Astrocyte of the spinal cord (primary cell): ENCODE measurements around the gene FAM81B.

Experiments used
- DNase-seq: peaks from one replicate; pipeline ENCODE4 v3.0.0; 2011; ENCODE audit warnings: low read depth, low spot score
- H3K4me3 ChIP-seq: 2 replicates; pipeline ENCODE4 v1.5.1; 2011; ENCODE audit warnings: low read depth, mild to moderate bottlenecking, low read length, moderate library complexity
- CTCF ChIP-seq: IDR thresholded peaks from 2 replicates; pipeline ENCODE4 v1.5.1; 2012; ENCODE audit warnings: low read depth, mild to moderate bottlenecking, low read length, inconsistent platforms
- in situ Hi-C: cut with HindIII; loops from 2 replicates; pipeline ENCODE4 v1.10.0; 2017; ENCODE audit warnings: low sequenced_read_pairs

FAM81B gene

GRCh38 chr5:95487880-95488279 is 96.7 kb downstream of the FAM81B start:
- TF ChIP-seq CTCF = no peak
- no peak overlapping the region for H3K4me3 ChIP-seq
- in situ Hi-C loops = no loop called here
- no peak for DNase-seq
